AG04450 (cell line): Measurements from ENCODE around the gene FOXB2. TPM values are rescaled to one million over a fixed set of nuclear protein-coding genes. Genes with fewer than 3 reads are reported as not detected.

Experiments used
- CTCF ChIA-PET: fragments of 300-600, 350-600 bp; formaldehyde crosslinking; extraction: SDS; loops from one replicate; lab custom pipeline; 2022; ENCODE audit warnings: antibody characterized with exemption, inconsistent platforms; lab: Charles Lee
- POLR2A ChIA-PET: fragments of 350-600 bp; formaldehyde crosslinking; extraction: SDS; loops from one replicate; lab custom pipeline; 2021; ENCODE audit warnings: antibody characterized with exemption, inconsistent platforms; lab: Yijun Ruan, JAX
- DNase-seq: peaks from one replicate; pipeline ENCODE4 v3.0.0-alpha.2; 2011; ENCODE audit warnings: low read depth, low spot score
- H3K27ac ChIP-seq: one replicate; pipeline ENCODE4 v1.5.1; 2012; ENCODE audit warnings: low read depth, low read length, control low read depth
- H3K27me3 ChIP-seq: one replicate; pipeline ENCODE4 v1.6.0; 2012; ENCODE audit warnings: low read length; ENCODE audit not compliant: control insufficient read depth, insufficient read depth
- H3K4me3 ChIP-seq: 2 replicates; pipeline ENCODE4 v1.5.1; 2011; ENCODE audit warnings: mild to moderate bottlenecking, low read depth, low read length, control low read depth
- H3K9me3 ChIP-seq: 2 replicates; pipeline ENCODE4 v1.5.1; 2012; ENCODE audit warnings: low read length; ENCODE audit not compliant: control insufficient read depth, insufficient read depth
- polyA plus RNA-seq: library from polyadenylated mRNA; depleted of rRNA; stranded (reverse); fragments of >200 nt; gene quantifications from 2 replicates; pipeline ENCODE4 v1.2.3, GENCODE V29; 2011
- TF ChIP-seq, protein P1 (sequence below): IDR thresholded peaks from 2 replicates; pipeline ENCODE4 v1.5.1; 2011; ENCODE audit warnings: low read depth, low read length, control low read depth, inconsistent platforms

The FOXB2 gene
- polyA plus RNA-seq, 1 experiment, result not detected

DNA sequence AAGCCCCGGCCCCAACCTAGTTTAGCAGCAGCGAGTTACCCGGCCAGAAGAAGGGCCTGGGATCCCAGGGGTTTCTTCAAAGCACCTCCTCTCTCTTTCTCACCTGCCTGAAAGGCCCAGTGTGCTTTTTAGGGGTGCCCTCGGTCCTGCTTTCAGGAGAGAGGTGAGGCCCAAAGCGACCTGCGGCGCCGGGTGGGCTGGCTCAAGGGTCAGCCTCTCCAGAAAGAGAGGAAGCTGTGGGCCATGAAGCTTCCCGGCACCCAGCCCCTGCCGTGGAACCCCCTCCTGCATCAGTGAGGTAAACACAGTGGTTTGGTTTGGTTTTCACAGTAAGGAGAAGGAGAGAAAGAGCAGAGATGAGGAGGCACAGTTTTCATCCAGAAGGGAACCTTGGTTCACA is 4.3 kb downstream of the FOXB2 start:
- H3K27ac ChIP-seq, result no peak overlapping the region
- CTCF ChIA-PET, result no interaction called here
- peaks cover 61% of the 10 kb centered on the region for H3K27me3 ChIP-seq
- TF ChIP-seq, protein P1, sequence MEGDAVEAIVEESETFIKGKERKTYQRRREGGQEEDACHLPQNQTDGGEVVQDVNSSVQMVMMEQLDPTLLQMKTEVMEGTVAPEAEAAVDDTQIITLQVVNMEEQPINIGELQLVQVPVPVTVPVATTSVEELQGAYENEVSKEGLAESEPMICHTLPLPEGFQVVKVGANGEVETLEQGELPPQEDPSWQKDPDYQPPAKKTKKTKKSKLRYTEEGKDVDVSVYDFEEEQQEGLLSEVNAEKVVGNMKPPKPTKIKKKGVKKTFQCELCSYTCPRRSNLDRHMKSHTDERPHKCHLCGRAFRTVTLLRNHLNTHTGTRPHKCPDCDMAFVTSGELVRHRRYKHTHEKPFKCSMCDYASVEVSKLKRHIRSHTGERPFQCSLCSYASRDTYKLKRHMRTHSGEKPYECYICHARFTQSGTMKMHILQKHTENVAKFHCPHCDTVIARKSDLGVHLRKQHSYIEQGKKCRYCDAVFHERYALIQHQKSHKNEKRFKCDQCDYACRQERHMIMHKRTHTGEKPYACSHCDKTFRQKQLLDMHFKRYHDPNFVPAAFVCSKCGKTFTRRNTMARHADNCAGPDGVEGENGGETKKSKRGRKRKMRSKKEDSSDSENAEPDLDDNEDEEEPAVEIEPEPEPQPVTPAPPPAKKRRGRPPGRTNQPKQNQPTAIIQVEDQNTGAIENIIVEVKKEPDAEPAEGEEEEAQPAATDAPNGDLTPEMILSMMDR, result no peak
- H3K4me3 ChIP-seq, result no peak overlapping the region
- POLR2A ChIA-PET, result no interaction called here
- peaks cover 22% of the 10 kb centered on the region; the same call in 1 of the 2 replicates for H3K9me3 ChIP-seq
- no peak for DNase-seq

DNA sequence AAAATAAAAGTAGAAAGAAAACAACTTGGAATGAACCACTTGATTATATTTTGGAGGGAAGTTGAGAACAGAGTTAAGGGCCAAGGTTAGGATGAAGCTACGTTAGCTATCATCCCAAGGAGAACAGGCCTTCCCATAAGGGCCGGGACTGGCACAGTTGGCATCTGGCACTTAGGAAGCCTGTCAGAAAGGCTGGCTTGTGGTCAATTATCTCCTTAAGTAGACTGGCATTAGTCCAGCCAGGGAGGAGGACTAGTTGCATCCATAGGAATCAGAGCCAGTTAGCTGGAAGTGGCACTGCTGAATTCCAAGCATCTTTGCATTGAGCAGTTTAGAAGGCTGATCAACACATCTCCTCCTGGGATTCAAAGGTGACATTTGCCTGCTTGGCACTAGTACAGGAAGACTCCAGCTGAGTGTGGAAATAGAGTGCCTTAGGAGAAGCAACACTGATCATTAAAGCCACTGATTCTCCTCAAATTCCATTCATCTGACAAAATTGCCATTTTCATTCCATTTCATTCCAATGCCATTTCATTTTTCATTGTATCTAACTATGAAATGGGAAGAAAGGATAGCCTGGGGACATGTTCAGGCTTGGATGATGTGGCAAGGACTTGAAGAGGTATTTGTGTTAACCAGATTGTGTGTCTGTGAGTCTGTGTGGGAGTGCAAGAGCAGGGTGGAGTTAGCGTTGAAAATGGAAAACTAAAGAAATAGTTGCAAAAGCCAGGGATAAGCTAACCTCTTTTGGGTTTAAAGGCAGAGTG is 5.5 kb downstream of the FOXB2 start:
- ChIA-PET CTCF (no interaction called here), POLR2A (no interaction called here)
- H3K27ac ChIP-seq, result no peak overlapping the region
- TF ChIP-seq, protein P1, result no peak
- H3K4me3 ChIP-seq, result no peak overlapping the region
- H3K27me3 ChIP-seq, result peaks cover 50% of the 10 kb centered on the region
- peaks cover 13% of the 10 kb centered on the region; the same call in 1 of the 2 replicates for H3K9me3 ChIP-seq
- DNase-seq, result no peak

DNA sequence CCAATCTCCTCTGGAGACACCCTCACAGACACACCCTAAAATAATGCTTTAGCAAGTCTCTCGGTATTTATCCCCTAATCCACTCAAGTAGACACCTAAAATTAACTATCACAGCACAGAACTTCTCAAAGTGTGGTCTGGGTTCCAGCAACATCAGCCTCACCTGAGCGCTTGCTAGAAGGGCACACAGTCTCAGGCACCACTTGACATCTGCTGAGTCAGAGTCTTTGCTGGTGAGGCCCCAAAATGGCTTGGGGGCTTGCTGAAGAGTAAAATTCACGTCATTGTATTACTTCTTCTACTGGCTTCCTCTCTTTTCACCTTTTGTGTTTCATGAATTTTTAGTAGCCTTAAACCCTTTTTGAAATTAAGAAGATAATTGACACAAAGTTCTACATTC is 9.0 kb downstream of the FOXB2 start:
- no peak overlapping the region for H3K4me3 ChIP-seq
- POLR2A ChIA-PET, result no interaction called here
- CTCF ChIA-PET, result no interaction called here
- H3K27me3 ChIP-seq, result peaks cover 23% of the 10 kb centered on the region
- H3K9me3 ChIP-seq, result 0 out of 2 replicates have a peak, but pooled peaks cover 4% of the 10 kb centered on the region
- no peak overlapping the region for H3K27ac ChIP-seq
- DNase-seq, result no peak
- TF ChIP-seq, protein P1, result no peak

DNA sequence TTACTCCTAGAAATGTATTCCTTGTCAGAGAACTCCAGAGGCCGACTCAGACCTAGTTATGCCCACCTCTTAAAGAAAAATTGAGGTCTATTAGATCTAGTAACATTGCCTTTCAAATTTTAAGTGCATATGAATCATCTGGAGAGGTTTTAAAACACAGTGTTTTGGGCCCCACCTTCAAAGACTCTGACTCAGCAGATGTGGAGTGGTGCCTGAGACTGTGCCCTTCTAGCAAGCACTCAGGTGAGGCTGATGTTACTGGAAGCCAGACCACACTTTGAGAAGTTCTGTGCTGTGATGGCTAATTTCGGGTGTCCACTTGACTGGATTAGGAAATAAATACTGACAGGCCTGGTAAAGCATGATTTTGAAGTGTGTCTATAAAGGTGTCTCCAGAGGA is 10.6 kb downstream of the FOXB2 start:
- TF ChIP-seq, protein P1, result no peak
- Histone ChIP-seq H3K4me3 (no peak overlapping the region), H3K27ac (no peak overlapping the region), H3K27me3 (peaks cover 8% of the 10 kb centered on the region), H3K9me3 (no peaks in the 10 kb centered on the region)
- ChIA-PET POLR2A (no interaction called here), CTCF (no interaction called here)
- no peak for DNase-seq

DNA sequence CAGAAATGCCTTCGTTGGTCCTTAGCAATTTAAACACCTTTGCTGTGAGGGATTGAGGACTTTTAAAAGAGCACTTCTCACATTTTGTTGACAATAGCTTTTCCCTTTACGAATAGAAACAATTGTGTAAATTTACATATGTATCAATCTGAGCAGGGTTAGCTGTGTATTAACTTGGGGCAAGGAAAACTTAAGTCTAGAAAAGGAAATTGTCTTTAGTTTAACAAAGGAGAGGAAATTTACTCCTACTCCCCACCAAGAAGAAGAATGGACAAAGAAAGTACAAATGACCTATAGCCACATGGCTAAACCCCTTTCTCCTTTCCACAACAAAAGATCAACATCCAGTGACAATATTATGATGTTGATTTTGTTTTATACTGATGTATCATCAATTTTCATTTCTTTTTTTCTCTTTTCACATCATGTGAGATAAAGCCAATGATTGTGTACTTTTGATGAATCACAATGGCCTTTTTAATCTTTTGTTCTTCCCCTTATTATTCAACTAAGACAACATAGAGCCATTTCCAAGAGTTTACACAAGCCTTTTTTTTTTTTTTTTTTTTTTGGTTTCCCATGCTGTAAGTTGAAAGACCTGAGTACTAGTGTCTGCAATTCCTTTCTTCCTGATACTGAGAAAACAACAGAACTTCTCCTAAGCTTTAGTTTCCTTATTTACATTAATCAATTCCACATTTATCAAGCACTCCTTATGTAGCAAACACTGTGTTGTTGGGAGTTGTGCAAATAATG is 19.0 kb downstream of the FOXB2 start:
- Histone ChIP-seq H3K9me3 (no peaks in the 10 kb centered on the region), H3K27me3 (no peaks in the 10 kb centered on the region), H3K4me3 (no peak overlapping the region), H3K27ac (no peak overlapping the region)
- CTCF ChIA-PET, result no interaction called here
- POLR2A ChIA-PET, result no interaction called here
- DNase-seq, result no peak
- TF ChIP-seq, protein P1, result no peak
